ENCODE measurements around the gene CDH22.

The CDH22 gene

GRCh38 chr20:46343348-46343974 lies 35.2 kb upstream of the CDH22 start:
- DNase-seq = no peak

GRCh38 chr20:46342451-46343347 lies 34.4 kb upstream of the CDH22 start:
- no peak for DNase-seq

- no peak for DNase-seq
These were observed 33.7 kb upstream of the CDH22 start for GRCh38 chr20:46342010-46342378.

DNA sequence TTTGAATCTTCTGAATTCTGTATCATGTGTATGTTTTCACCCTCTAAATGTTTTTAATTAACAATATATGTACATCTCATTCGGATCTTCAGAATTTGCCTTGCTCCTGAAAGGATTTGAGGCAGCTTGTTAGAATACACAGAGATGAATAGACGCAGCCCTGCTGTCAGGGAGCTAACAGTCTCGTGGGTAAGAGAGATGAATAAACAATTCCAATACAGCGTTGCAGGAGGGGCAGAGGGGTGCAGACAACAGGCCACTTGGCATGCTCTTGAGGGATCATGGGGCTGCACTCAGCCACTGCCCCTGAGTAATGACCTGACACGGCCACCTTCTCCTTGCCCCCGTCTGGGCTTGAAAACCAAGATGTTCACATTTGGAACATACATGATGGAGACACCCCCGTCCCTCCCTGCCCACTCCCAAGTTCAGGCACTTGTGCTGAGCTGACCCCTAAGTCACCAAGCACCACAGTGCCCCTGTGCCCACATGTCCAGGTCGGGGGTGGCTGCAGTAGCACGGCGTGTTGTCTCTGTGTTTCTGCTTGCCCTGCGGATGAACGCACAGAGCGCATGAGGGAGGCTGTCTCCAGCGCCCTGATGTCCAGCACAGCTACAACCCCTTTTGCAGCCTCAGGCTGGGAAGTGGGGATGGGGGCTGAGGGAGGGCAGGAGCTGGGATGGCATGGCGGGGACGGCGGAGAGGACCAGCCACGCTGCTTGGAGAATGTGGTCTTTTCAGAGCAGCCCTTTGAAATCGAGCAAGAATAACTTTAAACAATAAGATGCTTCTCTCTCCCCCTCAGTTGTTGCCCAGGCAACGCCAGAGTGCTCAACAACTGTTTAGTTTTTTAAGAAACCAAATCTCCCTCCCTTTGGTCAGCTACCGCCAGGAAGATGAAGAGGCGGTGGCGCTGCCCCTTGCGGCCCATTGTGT lies 33.0 kb upstream of the CDH22 start:
- no peak for DNase-seq

GRCh38 chr20:46339037-46339436 lies 30.7 kb upstream of the CDH22 start:
- DNase-seq = no peak

DNA sequence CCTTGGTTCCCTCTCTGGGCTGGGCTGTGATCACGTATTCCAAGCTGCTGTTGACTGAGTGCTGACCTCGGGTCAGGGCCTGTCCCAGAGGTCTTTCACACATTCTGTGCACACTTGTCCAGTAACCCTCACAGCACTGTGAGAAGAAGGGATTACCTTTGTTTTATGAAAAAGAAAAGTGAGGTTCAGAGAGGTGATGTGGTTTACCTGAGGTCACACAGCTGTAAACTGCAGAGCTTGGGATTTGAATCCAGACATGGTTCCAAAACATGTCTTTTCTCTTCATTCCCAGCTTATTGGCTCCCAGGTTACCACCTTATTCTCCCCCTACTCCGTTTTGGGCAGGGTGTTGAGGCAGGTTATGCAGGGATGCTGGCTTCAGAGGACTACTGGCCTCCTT lies 28.4 kb upstream of the CDH22 start:
- DNase-seq = no peak

GRCh38 chr20:46334303-46334904 lies 26.1 kb upstream of the CDH22 start:
- no peak for DNase-seq

DNA sequence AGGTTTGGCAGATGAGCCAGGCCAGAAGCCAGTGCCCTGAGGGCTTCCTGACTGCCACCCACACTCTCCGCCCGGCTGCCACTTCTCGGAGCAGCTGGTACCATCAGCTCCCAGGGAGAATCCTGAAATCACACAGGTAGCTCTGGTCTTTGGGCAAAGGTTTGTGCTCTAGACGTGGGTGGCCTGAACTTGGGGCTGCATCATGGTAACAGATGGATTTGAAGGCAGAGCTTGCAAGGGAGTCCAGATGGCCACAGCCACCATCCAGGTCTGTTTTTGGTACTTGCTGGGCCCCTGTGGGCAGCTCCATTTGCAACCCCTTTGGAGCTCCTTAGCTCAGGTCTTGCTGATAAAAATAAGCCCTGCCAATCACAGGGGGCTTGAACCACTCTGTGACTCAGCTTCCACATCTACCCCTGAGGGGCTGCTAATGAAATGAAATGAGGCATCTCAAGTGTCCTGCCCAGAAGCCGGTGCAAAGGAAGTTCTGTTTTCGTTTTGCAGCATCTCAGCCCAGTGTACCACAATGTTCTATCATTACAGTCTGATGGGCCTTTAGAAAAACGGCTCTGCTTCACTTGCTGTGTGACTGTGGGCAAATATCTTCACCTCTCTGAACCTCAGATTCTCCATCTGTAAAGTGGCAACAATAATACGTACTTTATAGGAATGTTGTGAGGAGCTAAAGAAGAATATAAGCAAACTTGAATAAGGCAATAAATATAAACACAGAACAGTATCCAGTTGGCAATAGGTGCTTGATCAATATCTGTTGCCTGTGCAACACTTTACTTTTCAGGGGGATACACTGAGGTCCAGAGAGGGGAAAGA lies 25.1 kb upstream of the CDH22 start:
- DNase-seq = no peak

GRCh38 chr20:46332373-46333160 lies 24.3 kb upstream of the CDH22 start:
- no peak for DNase-seq

DNA sequence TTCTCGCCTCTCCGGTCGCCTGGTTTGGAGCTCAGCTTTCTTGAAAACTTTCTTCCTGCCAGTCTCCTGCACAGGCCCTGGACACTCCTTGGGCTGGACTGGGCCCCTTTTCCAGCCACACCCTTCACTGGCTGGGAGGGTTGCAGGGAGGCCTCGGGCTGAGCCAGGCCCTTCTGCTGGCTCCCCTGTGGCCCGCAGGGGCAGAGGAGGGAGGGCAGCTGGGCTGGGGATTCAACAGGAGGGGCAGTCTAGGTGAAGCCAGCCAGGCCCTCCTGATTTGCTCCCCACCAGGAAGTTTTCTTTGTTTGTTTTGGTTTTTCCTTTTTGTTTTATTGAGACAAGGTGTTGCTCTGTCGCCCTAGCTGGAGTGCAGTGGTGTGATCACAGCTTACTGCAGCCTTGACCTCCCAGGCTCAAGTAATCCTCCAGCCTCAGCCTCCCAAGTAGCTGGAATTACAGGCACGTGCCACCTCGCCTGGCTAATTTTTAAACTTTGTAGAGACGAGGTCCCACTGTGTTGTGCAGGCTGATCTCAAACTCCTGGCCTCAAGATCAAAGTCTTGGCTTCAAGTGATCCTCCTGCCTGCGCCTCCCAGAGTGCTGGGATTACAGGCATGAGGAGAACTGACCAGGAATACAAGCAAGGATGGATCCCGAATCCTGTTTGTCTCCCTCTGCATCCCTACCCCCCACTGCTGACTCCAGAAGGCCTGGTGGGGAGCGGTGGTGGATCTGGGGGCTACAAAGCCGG lies 23.5 kb upstream of the CDH22 start:
- no peak for DNase-seq

- no peak for DNase-seq
These were observed 22.6 kb upstream of the CDH22 start for GRCh38 chr20:46330831-46331371.

DNA sequence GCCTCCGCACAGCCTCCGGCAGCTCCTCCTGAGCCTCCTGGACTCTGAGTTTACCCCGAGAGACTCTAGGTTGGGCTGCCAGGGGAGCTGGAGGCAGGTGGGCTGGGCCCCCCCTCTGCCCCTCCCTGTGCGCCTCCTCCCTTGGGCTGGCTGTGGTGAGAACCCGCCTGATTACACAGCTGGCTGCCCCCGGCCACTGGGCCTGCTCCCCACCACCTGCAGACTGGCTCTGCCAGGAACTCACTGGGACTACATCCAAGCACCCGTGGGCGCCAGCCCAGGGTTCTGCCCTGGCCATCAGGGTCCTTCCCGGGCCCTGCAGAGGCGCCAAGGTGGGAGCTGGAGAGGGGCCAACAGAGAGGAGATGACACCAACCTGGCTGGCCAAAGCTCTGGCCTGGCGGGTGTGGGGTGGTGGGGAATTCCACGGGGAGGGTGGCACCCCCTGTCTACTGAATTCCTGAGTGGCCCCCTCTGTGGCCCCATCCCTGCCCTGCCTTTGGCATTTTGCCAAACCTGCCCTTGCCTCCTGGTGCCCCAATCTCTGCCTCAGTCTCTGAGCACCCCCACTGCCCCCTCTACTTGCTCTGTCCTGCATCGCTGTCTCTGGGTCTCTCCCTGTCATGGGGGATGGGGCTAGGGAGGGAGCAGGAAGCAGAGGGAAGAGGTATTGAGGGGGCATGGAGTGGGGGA lies 21.9 kb upstream of the CDH22 start:
- DNase-seq = peak; percentile 38

GRCh38 chr20:46328200-46328882 lies 20.0 kb upstream of the CDH22 start:
- DNase-seq = no peak

DNA sequence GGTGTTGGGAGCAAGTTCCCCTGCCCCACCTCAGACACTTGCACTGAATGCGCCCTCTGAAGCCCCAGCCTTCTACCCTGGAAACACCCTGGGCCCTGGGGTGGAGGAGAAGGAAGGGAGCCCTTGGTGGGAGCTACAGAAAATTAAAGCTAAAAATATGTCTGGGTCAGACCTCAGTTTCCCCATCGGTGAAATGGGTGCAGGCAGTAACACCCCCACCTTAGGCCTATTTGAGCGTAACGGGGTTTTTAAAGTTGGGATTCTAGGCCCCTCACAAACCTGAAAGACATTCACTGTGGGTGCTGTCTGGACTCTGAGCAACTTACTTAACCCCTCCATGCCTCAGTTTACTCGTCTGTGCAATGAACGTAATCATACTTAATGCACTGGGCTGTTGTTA lies 19.3 kb upstream of the CDH22 start:
- no peak for DNase-seq

DNA sequence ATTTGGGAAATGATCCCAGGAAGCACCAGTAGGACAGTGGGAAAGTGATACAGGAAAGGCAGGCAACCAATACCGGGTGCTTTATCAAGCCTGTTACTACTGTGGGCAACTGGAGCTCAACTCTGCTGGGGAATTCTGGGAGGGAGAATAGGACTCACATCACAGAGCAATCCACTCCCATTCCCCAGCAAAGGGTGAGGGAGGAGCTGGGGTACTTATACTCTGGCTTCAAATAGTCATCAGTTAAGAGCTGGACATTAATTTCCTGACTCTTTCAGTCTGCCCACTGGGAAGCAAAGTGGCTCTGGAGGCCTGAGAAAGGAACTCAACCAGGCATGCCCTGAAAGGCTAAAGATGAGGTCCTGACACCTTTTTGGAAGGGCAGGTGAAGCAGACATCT lies 17.5 kb upstream of the CDH22 start:
- no peak for DNase-seq

- no peak for DNase-seq
These were observed 16.8 kb upstream of the CDH22 start for GRCh38 chr20:46324960-46325703.

DNA sequence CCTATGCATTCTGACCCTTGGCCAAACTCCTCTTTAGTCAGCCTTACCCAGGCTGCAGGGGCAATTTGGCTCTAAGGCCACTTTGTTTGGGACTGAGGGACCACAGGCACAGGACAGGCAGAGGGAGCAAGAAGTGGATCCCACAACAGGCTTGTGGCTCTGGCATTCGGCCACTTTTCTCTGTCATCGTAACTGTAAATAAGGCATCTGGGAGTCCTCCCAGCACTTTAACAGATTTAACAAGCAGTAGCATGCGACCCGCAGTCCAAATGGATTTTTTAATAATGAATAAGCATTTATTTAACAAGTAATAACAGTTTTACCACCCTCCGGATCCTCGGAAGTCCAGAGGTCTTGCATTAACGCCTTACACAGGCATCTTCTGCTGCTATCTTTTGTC lies 16.1 kb upstream of the CDH22 start:
- DNase-seq = no peak

DNA sequence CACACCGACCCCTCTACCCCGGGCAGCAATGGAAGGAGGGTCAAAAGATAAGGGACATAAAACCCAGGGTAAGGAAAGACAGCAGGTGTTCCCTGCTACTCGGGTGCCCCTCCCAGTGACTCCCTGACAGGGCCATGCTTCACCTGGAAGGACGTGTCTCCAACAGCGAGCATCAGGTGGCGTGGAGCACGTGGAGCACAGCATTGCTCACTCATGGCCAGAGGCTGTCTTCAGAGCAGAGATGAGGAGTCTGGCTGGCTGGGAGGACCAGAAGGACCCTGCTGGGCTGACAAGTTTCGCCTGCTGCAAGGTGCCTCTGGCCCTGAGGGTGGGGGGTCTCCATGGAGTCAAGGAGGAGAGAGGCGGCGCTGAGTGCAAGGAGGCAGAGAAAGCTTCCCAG lies 15.3 kb upstream of the CDH22 start:
- DNase-seq = no peak

Measured in NCI-H2029 treated with DMSO at 0.1 percent for 48 hours (cell line).